K562 (cell line): Measurements from ENCODE around the gene TNFRSF18. TPM values are rescaled to one million over a fixed set of nuclear protein-coding genes. Genes with fewer than 3 reads are reported as not detected.

Source experiments
- ATAC-seq: fragments of 200-7000 bp; cut with Tn5 transposase; 3 replicates; pipeline ENCODE4 v1.9.1; 2020; ENCODE audit warnings: moderate library complexity
- BruUV-seq: library from RNA; stranded (reverse); fragments of 400-500 nt; replicated peaks from 2 replicates; lab custom pipeline; 2021; lab: Mats Ljungman, UMichigan
- CTCF ChIA-PET: fragments of 300-600 bp; formaldehyde crosslinking; extraction: SDS; loops from one replicate; lab custom pipeline; 2021; ENCODE audit warnings: low intra/inter-chr PET ratio; lab: Yijun Ruan, JAX
- POLR2A ChIA-PET: fragments of 300-600, 350-650 bp; sonication (Branson Sonifier 250); formaldehyde crosslinking; extraction: SDS; loops from one replicate; lab custom pipeline; 2021; ENCODE audit warnings: antibody characterized with exemption, inconsistent platforms; lab: Yijun Ruan, JAX
- DNase-seq, 4 experiments: peaks; one replicate each; pipeline versions ENCODE4 v3.0.0 to v3.0.0-alpha.2; 2011 to 2018; ENCODE audit warnings: low spot score in 3 of 4, mixed read lengths in 3 of 4; ENCODE audit errors: extremely low read depth in 1 of 4
- FAIRE-seq: peaks from 2 replicates; lab custom pipeline; 2011; peaks lifted over from hg19 to GRCh38; lab: Jason Lieb, UNC
- H2AFZ ChIP-seq: 2 replicates; pipeline ENCODE4 v1.6.0; 2011; ENCODE audit warnings: low read depth, low read length, control low read depth, inconsistent platforms
- H3K27ac ChIP-seq: fragments of 200-600 bp; 3 replicates; pipeline ENCODE4 v1.8.0; 2011; ENCODE audit warnings: low read depth, mild to moderate bottlenecking, control low read depth, inconsistent platforms, low read length, moderate library complexity, mixed read lengths; ENCODE audit errors: extremely low read depth
- H3K27me3 ChIP-seq, 2 experiments: fragments of 300-600 bp in 1 of 2; 2 replicates in 1 of 2; 3 replicates in 1 of 2; pipeline versions ENCODE4 v1.6.0 to v1.8.0; 2011; ENCODE audit warnings: inconsistent platforms in 2 of 2, low read length in 2 of 2, mild to moderate bottlenecking in 1 of 2, mixed read lengths in 1 of 2, moderate library complexity in 1 of 2; ENCODE audit not compliant: control insufficient read depth in 2 of 2, insufficient read depth in 2 of 2
- H3K36me3 ChIP-seq: fragments of 300-600 bp; 3 replicates; pipeline ENCODE4 v1.8.0; 2011; ENCODE audit warnings: mild to moderate bottlenecking, low read length, inconsistent platforms; ENCODE audit not compliant: control insufficient read depth, insufficient read depth
- H3K4me1 ChIP-seq, 2 experiments: fragments of 200-600 bp in 1 of 2; replicated peaks in 1 of 2; 2 replicates in 1 of 2; 3 replicates in 1 of 2; pipeline versions ENCODE4 v1.5.1 to v1.8.0; 2011; ENCODE audit warnings: inconsistent platforms in 2 of 2, low read length in 2 of 2, mild to moderate bottlenecking in 1 of 2, mixed read lengths in 1 of 2, moderate library complexity in 1 of 2; ENCODE audit not compliant: control insufficient read depth in 2 of 2, insufficient read depth in 2 of 2
- H3K4me2 ChIP-seq: 2 replicates; pipeline ENCODE4 v1.6.1; 2011; ENCODE audit warnings: low read length, control low read depth, inconsistent platforms, mixed read lengths; ENCODE audit not compliant: insufficient read depth
- H3K4me3 ChIP-seq: fragments of 200-600 bp; sonication (generic), shearing (Covaris generic); 2 replicates; pipeline ENCODE4 v1.5.1; 2016; ENCODE audit warnings: control low read depth, inconsistent platforms
- H3K79me2 ChIP-seq: fragments of 200-600 bp; 3 replicates; pipeline ENCODE4 v1.8.0; 2011; ENCODE audit warnings: low read length, inconsistent platforms; ENCODE audit not compliant: control insufficient read depth, insufficient read depth
- H3K9ac ChIP-seq, 2 experiments: 2 replicates each; pipeline versions ENCODE4 v1.6.0 to v1.6.1; 2011; ENCODE audit warnings: low read depth in 2 of 2, low read length in 2 of 2, control low read depth in 1 of 2, inconsistent platforms in 1 of 2, mild to moderate bottlenecking in 1 of 2, mixed read lengths in 1 of 2; ENCODE audit not compliant: insufficient read depth in 1 of 2
- H3K9me1 ChIP-seq: one replicate; pipeline ENCODE4 v1.6.0; 2011; ENCODE audit warnings: inconsistent platforms, mild to moderate bottlenecking, low read length, moderate library complexity; ENCODE audit not compliant: control insufficient read depth, insufficient read depth
- H3K9me3 ChIP-seq: replicated peaks from 2 replicates; pipeline ENCODE4 v1.5.1; 2011; ENCODE audit warnings: low read depth, low read length, inconsistent platforms; ENCODE audit not compliant: control insufficient read depth, insufficient read depth
- H4K20me1 ChIP-seq: replicated peaks from 2 replicates; pipeline ENCODE4 v1.6.1; 2011; ENCODE audit warnings: low read length, inconsistent platforms, mixed read lengths; ENCODE audit not compliant: control insufficient read depth, insufficient read depth
- CEBPG ChIP-seq, 3 experiments: fragments of 200-800 bp in 1 of 3; sonication (Bioruptor generic) in 1 of 3; sonication (generic) in 1 of 3; formaldehyde crosslinking in 1 of 3; IDR thresholded peaks in 2 of 3; conservative IDR thresholded peaks in 1 of 3; 2 replicates each; pipeline versions ENCODE4 v1.6.1 to v1.8.0; 2016 to 2022; ENCODE audit warnings: missing compliant biosample characterization in 2 of 3, missing genetic modification characterization in 2 of 3, mild to moderate bottlenecking in 1 of 3, missing genetic modification reagents in 1 of 3
- DPF2 ChIP-seq: fragments of 450-650 bp; IDR thresholded peaks from 2 replicates; pipeline ENCODE4 v1.6.1; 2016
- EP300 ChIP-seq: IDR thresholded peaks from 2 replicates; pipeline ENCODE4 v1.6.1; 2012; ENCODE audit warnings: low read length, improper control_type of control experiment
- FOXA3 ChIP-seq, 2 experiments: fragments of 450-650 bp in 1 of 2; sonication (generic) in 1 of 2; formaldehyde crosslinking; IDR thresholded peaks in 1 of 2; conservative IDR thresholded peaks in 1 of 2; 2 replicates each; pipeline versions ENCODE4 v1.4.0 to v1.8.0; 2020 to 2022; ENCODE audit warnings: mild to moderate bottlenecking in 2 of 2, missing genetic modification reagents in 1 of 2
- HCFC1 ChIP-seq: IDR thresholded peaks from 2 replicates; pipeline ENCODE4 v1.6.1; 2012; ENCODE audit warnings: low read depth, low read length, improper control_type of control experiment
- POLR3A ChIP-seq: IDR thresholded peaks from 2 replicates; pipeline ENCODE4 v1.6.1; 2011; ENCODE audit warnings: borderline replicate concordance, mild to moderate bottlenecking, moderate library complexity; ENCODE audit not compliant: insufficient read length, insufficient read depth; ENCODE audit errors: extremely low read depth
- PPARD ChIP-seq: fragments of 250-450 bp; sonication (Bioruptor Pico); IDR thresholded peaks from 2 replicates; pipeline ENCODE4 v1.8.0; 2022; ENCODE audit warnings: inconsistent platforms, mild to moderate bottlenecking, moderate library complexity
- WGBS: fragments of 100-300 bp; shearing (Covaris generic); methylation state at CpG from one replicate; pipeline ENCODE4 v1.1.6; 2016; ENCODE audit warnings: low coverage, mixed read lengths; ENCODE audit not compliant: insufficient coverage; ENCODE audit errors: missing lambda C conversion rate; 5-methylcytosine and 5-hydroxymethylcytosine counted together
- in situ Hi-C: fragments of 300-500 bp; cut with MboI; formaldehyde crosslinking; loops from 4 replicates; pipeline ENCODE4 v1.15.0; 2018; ENCODE audit warnings: inconsistent platforms, mixed read lengths
- intact Hi-C: fragments of 100-400 bp; cut with micrococcal nuclease; formaldehyde crosslinking; loops from 2 replicates; pipeline ENCODE4 v1.14.2; 2022
- polyA plus RNA-seq, 8 experiments: library from polyadenylated mRNA; depleted of rRNA in 4 of 8; stranded (reverse) in 5 of 8; unstranded in 3 of 8; fragments of >200 nt; fragmentation: Nextera tagmentation in 2 of 8; fragmentation: Illumina TruSeq in 1 of 8; extraction: Ambion mirVana in 2 of 8; extraction: Trizol in 1 of 8; gene quantifications; 2 replicates each; pipeline versions ENCODE4 v1.2.1 to v1.2.3, GENCODE V29; 2011 to 2014; ENCODE audit warnings: inconsistent platforms in 1 of 8, missing spikeins in 1 of 8
- total RNA-seq, 7 experiments: library from RNA; depleted of rRNA in 6 of 7; stranded (reverse); fragments of >200 nt in 6 of 7; fragmentation: Illumina TruSeq in 2 of 7; extraction: Trizol in 2 of 7; gene quantifications; 2 replicates each; pipeline versions ENCODE4 v1.2.1 to v1.2.3, GENCODE V29; 2011 to 2021; ENCODE audit warnings: low replicate concordance in 1 of 7

TNFRSF18 gene
- total and polyA plus RNA-seq, 9 of the 15 experiments (the other 6 are each of a cell fraction or from before 2014, with no cell fraction given) = 0.24 to 0.27 TPM; not detected in 7

DNA sequence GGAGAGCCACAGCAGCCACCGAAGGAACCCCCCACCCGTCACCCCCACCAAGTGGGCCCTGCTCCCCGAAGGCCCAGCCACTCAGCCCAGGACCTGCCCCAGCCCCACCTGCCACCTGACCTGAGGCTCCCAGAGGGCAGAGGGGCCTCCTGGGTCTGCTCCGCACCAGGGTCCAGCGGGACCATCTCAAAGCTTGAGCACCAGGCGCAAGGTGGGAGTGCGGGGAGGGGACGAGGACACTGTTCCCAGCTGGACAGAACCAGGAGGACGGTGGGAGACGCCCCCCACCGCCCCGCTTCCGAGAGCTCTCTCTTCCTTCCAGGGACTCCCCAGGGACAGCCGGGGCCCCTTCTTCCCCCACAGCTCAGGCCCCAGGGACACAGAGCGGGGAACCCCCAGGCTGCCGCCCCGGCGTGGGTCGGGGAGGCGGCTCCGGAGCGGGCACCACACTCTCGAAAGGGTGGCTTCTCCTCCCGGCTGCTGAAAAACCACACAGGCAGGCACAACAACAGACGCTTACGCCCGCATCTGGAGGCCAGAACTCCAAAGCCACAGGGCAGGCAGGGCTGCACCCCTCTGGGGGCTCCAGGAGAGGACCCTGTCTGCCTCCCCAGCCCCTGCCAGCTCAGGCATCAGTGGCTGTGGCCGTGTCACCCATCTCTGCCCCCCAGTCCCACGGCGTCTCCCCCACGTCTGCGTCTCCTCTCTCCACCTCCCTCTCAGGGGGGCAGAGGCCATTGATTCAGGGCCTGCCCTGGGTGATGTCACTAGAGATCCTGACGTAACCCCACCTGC lies 34.6 kb downstream of the TNFRSF18 start:
- in situ Hi-C loops = no loop called here
- no peak overlapping the region for H3K27ac ChIP-seq
- intact Hi-C loops = no loop called here
- TF ChIP-seq CEBPG (CRISPR knock-in tag; IDR thresholded peaks at IDR 0.05) = peak; percentile 5; the same call in 1 of the 2 replicates
- no peak for TF ChIP-seq CEBPG (tag; conservative IDR thresholded peaks at IDR 0.05 in 1 of 2, IDR thresholded peaks at IDR 0.05 in 1 of 2)
- TF ChIP-seq FOXA3 (CRISPR knock-in tag; conservative IDR thresholded peaks at IDR 0.05 in 1 of 2, IDR thresholded peaks at IDR 0.05 in 1 of 2) = 0 out of 4 replicates have a peak, but pooled peaks of 1 of the 2 experiments have one; percentile 51
- TF ChIP-seq DPF2 = no peak
- no peak for TF ChIP-seq EP300
- TF ChIP-seq HCFC1 = no peak
- no peak for TF ChIP-seq POLR3A
- TF ChIP-seq PPARD = no peak
- no peak overlapping the region for H3K4me2 ChIP-seq
- H3K9ac ChIP-seq = peak overlapping the region in 1 of 2 experiments; percentile 71; a peak in 2 of 4 replicates
- 19% methylated on average over 31 of the region's 33 CpGs for WGBS
- peaks cover 6% of the 10 kb centered on the region; the same call in 1 of the 2 replicates for H4K20me1 ChIP-seq
- ChIA-PET CTCF (no interaction called here), POLR2A (no interaction called here)
- H3K27me3 ChIP-seq = peaks cover 62 to 88% of the 10 kb centered on the region in 2 experiments
- H3K4me1 ChIP-seq = peaks cover 0 to 79% of the 10 kb centered on the region in 2 experiments; a peak in 2 of 5 replicates
- no peak for ATAC-seq
- no peak overlapping the region for H3K4me3 ChIP-seq
- FAIRE-seq = no peak
- H3K9me1 ChIP-seq = no peaks in the 10 kb centered on the region
- 0 out of 2 replicates have a peak, but pooled peaks cover 1% of the 10 kb centered on the region for H3K9me3 ChIP-seq
- H3K79me2 ChIP-seq = no peaks in the 10 kb centered on the region
- BruUV-seq = no TSS peak
- no peaks in the 10 kb centered on the region for H3K36me3 ChIP-seq
- H2AFZ ChIP-seq = no peak overlapping the region
- DNase-seq = peak in 1 of 4 experiments; percentile 16
